Heart left ventricle (tissue), 16 donors: ENCODE data around the gene SH3RF2. TPM values are rescaled to one million over a fixed set of nuclear protein-coding genes. Genes with fewer than 3 reads are reported as not detected.

ENCODE experiments used
- ATAC-seq, 4 donors: fragments of 200-7000 bp; cut with Tn5 transposase; one replicate each; pipeline ENCODE4 v1.9.1; 2020 to 2022; ENCODE audit warnings: moderate library complexity in 4 of 4, mild to moderate bottlenecking in 3 of 4, moderate number of reproducible peaks in 1 of 4
- DNase-seq, 5 donors: peaks; one replicate each; pipeline ENCODE4 v3.0.0-alpha.2; 2020
- H3K27ac ChIP-seq, 12 donors: fragments of 200-600 bp; sonication (generic) in 4 of 12; one replicate each; pipeline versions ENCODE4 v1.5.0 to v1.8.0; 2016 to 2022; ENCODE audit warnings: mild to moderate bottlenecking in 2 of 12
- H3K27me3 ChIP-seq, 9 donors: fragments of 200-600 bp; sonication (generic) in 2 of 9; one replicate each; pipeline versions ENCODE4 v1.5.1 to v1.8.0; 2016 to 2022; ENCODE audit warnings: mild to moderate bottlenecking in 3 of 9
- H3K36me3 ChIP-seq, 9 donors: fragments of 200-600 bp; sonication (generic) in 2 of 9; one replicate each; pipeline versions ENCODE4 v1.5.0 to v1.8.0; 2018 to 2022; ENCODE audit warnings: mild to moderate bottlenecking in 2 of 9
- H3K4me1 ChIP-seq, 12 donors: fragments of 200-600 bp; sonication (generic) in 4 of 12; one replicate each; pipeline versions ENCODE4 v1.5.0 to v1.8.0; 2016 to 2022; ENCODE audit warnings: mild to moderate bottlenecking in 3 of 12
- H3K4me3 ChIP-seq, 12 donors: fragments of 200-600 bp; sonication (generic) in 4 of 12; one replicate each; pipeline versions ENCODE4 v1.5.0 to v1.8.0; 2017 to 2022; ENCODE audit warnings: mild to moderate bottlenecking in 9 of 12, moderate library complexity in 4 of 12
- H3K9me3 ChIP-seq, 12 donors: fragments of 200-600 bp; sonication (generic) in 4 of 12; one replicate each; pipeline versions ENCODE4 v1.5.0 to v1.8.0; 2016 to 2022; ENCODE audit warnings: mild to moderate bottlenecking in 1 of 12
- CTCF ChIP-seq, 12 donors: fragments of 200-600 bp; sonication (generic) in 4 of 12; IDR thresholded peaks; one replicate each; pipeline versions ENCODE4 v1.5.0 to v1.8.0; 2018 to 2022; ENCODE audit warnings: antibody characterized with exemption in 12 of 12, mild to moderate bottlenecking in 5 of 12
- POLR2A ChIP-seq, 2 donors: fragments of 450-650 bp; IDR thresholded peaks; one replicate each; pipeline ENCODE4 v1.6.1; 2017; ENCODE audit warnings: antibody characterized with exemption in 2 of 2, mild to moderate bottlenecking in 2 of 2, moderate library complexity in 2 of 2
- WGBS, 4 donors: extraction: QIAGEN DNeasy Blood & Tissue Kit in 2 of 4; methylation state at CpG; one replicate each; pipeline versions ENCODE4 v1.1.5 to v1.1.7; 2013 to 2018; 5-methylcytosine and 5-hydroxymethylcytosine counted together
- intact Hi-C, 10 donors: fragments of 100-400 bp; cut with DNase I; formaldehyde crosslinking; loops; one replicate each; pipeline versions ENCODE4 v1.11.1 to v1.14.2; 2022
- polyA plus RNA-seq, 2 donors: library from polyadenylated mRNA; stranded (reverse); fragments of 200-250 nt; gene quantifications; one replicate each; pipeline ENCODE4 v1.2.3, GENCODE V29; 2013
- total RNA-seq, 9 donors: library from RNA; depleted of rRNA in 2 of 9; stranded (reverse); fragments of >200 nt in 2 of 9; fragmentation: NEBNext Ultra II Directional in 3 of 9; extraction: Animal tissue kit (Norgen Biotek cat#: 25700) in 3 of 9; gene quantifications; one replicate each; pipeline versions ENCODE4 v1.1.0 to v1.2.4, GENCODE V29; 2016 to 2023
- donor health status: ischemic (EF 13 %, LVEDD 7.1; RV severe dilation, severe dysfunction).
- donor health status: healthy with polysubstance abuse.
- donor health status: DM: no; HTN: yes; CAD: no.
- donor health status: DM: no; HTN: no; CAD: no.
- donor health status: ischemic (EF 25% LVEDD 6.9; RV normal size, moderate dysfunction).
- donor health status: ischemic (EF 25% LVEDD 5.7; RV mildly dilated, moderate dysfunction).
- donor health status: healthy.
- donor health status: DM: yes; HTN: yes; CAD: no.
- donor health status: ischemic (EF 35%, LVEDD 5.7; RV mildly dilated, moderate dysfunction).
- donor health status: nonischemic (EF 11% LVEDD 7.7; RV severe dilation, severe dysfunction).
- donor health status: DM: yes; HTN: yes; CAD: no.
- donor health status: PGD.
- donor health status: ischemic (EF 29% LVEDD 5.4; RV normal size, mild dysfunction).
- donor health status: nonischemic (EF 23%, LVEDD 6.1; RV moderate dilation, normal function).

SH3RF2 gene
- total and polyA plus RNA-seq, 11 donors = 31.3 to 750 (median 180) TPM

- TF ChIP-seq CTCF (IDR thresholded peaks at IDR 0.05) (no peak), POLR2A (IDR thresholded peaks at IDR 0.05) (no peak)
- no peak for DNase-seq
- H3K27me3 ChIP-seq = no peaks in the 10 kb centered on the region
- no peak overlapping the region for H3K27ac ChIP-seq
- H3K4me1 ChIP-seq = peaks cover 0 to 8% (median 3%) of the 10 kb centered on the region in 12 donors
- H3K9me3 ChIP-seq = no peaks in the 10 kb centered on the region
- no peaks in the 10 kb centered on the region for H3K36me3 ChIP-seq
- intact Hi-C loops = no loop called here
- ATAC-seq = no peak
- 73 to 84% (median 79%) methylated on average over 1 of the region's 1 CpG for WGBS, 4 donors
- no peak overlapping the region for H3K4me3 ChIP-seq
These were observed 15.7 kb upstream of the SH3RF2 start for GRCh38 chr5:145920542-145921210.

- WGBS, 4 donors = 65 to 78% (median 74%) methylated on average over 2 of the region's 2 CpGs
These were observed 15.2 kb upstream of the SH3RF2 start for GRCh38 chr5:145921211-145921610.

GRCh38 chr5:145922059-145922458 lies 14.3 kb upstream of the SH3RF2 start:
- ATAC-seq = no peak
- Histone ChIP-seq H3K36me3 (no peaks in the 10 kb centered on the region), H3K27ac (no peak overlapping the region), H3K9me3 (no peaks in the 10 kb centered on the region), H3K4me3 (no peak overlapping the region), H3K4me1 (peaks cover 0 to 8% (median 3%) of the 10 kb centered on the region in 12 donors), H3K27me3 (no peaks in the 10 kb centered on the region)
- TF ChIP-seq CTCF (IDR thresholded peaks at IDR 0.05) = no peak
- no peak for TF ChIP-seq POLR2A (IDR thresholded peaks at IDR 0.05)
- intact Hi-C loops = no loop called here
- 60 to 78% (median 77%) methylated on average over 2 of the region's 2 CpGs for WGBS, 4 donors
- no peak for DNase-seq

More at GRCh38 chr5:145921211-145921610, 15.2 kb upstream of the SH3RF2 start:
- H3K4me1 ChIP-seq = peaks cover 0 to 8% (median 3%) of the 10 kb centered on the region in 12 donors
- no peaks in the 10 kb centered on the region for H3K36me3 ChIP-seq
- ATAC-seq (no peak), DNase-seq (no peak)
- H3K9me3 ChIP-seq = no peaks in the 10 kb centered on the region
- no peaks in the 10 kb centered on the region for H3K27me3 ChIP-seq
- TF ChIP-seq CTCF (IDR thresholded peaks at IDR 0.05) (no peak), POLR2A (IDR thresholded peaks at IDR 0.05) (no peak)
- H3K27ac ChIP-seq = no peak overlapping the region
- intact Hi-C loops = no loop called here
- H3K4me3 ChIP-seq = no peak overlapping the region

GRCh38 chr5:145923405-145923804 lies 13.0 kb upstream of the SH3RF2 start:
- DNase-seq (no peak), ATAC-seq (no peak)
- Histone ChIP-seq H3K9me3 (no peaks in the 10 kb centered on the region), H3K36me3 (no peaks in the 10 kb centered on the region), H3K27me3 (no peaks in the 10 kb centered on the region), H3K27ac (no peak overlapping the region), H3K4me1 (no peaks in the 10 kb centered on the region), H3K4me3 (no peak overlapping the region)
- WGBS, 4 donors = 92 to 97% (median 96%) methylated on average over 3 of the region's 3 CpGs
- intact Hi-C loops = no loop called here
- TF ChIP-seq POLR2A (IDR thresholded peaks at IDR 0.05) (no peak), CTCF (IDR thresholded peaks at IDR 0.05) (no peak)
